K562 (cell line): ENCODE measurements around the gene TMEM38B. TPM values are rescaled to one million over a fixed set of nuclear protein-coding genes. Genes with fewer than 3 reads are reported as not detected.

Experiments used
- ATAC-seq: fragments of 200-7000 bp; cut with Tn5 transposase; 3 replicates; pipeline ENCODE4 v1.9.1; 2020; ENCODE audit warnings: moderate library complexity
- BruUV-seq: library from RNA; stranded (reverse); fragments of 400-500 nt; replicated peaks from 2 replicates; lab custom pipeline; 2021; lab: Mats Ljungman, UMichigan
- CTCF ChIA-PET: fragments of 300-600 bp; formaldehyde crosslinking; extraction: SDS; loops from one replicate; lab custom pipeline; 2021; ENCODE audit warnings: low intra/inter-chr PET ratio; lab: Yijun Ruan, JAX
- POLR2A ChIA-PET: fragments of 300-600, 350-650 bp; sonication (Branson Sonifier 250); formaldehyde crosslinking; extraction: SDS; loops from one replicate; lab custom pipeline; 2021; ENCODE audit warnings: antibody characterized with exemption, inconsistent platforms; lab: Yijun Ruan, JAX
- DNase-seq, 4 experiments: peaks; one replicate each; pipeline versions ENCODE4 v3.0.0 to v3.0.0-alpha.2; 2011 to 2018; ENCODE audit warnings: low spot score in 3 of 4, mixed read lengths in 3 of 4; ENCODE audit errors: extremely low read depth in 1 of 4
- FAIRE-seq: peaks from 2 replicates; lab custom pipeline; 2011; peaks lifted over from hg19 to GRCh38; lab: Jason Lieb, UNC
- H2AFZ ChIP-seq: 2 replicates; pipeline ENCODE4 v1.6.0; 2011; ENCODE audit warnings: low read depth, low read length, control low read depth, inconsistent platforms
- H3K27ac ChIP-seq: fragments of 200-600 bp; 3 replicates; pipeline ENCODE4 v1.8.0; 2011; ENCODE audit warnings: low read depth, mild to moderate bottlenecking, control low read depth, inconsistent platforms, low read length, moderate library complexity, mixed read lengths; ENCODE audit errors: extremely low read depth
- H3K27me3 ChIP-seq, 2 experiments: fragments of 300-600 bp in 1 of 2; 2 replicates in 1 of 2; 3 replicates in 1 of 2; pipeline versions ENCODE4 v1.6.0 to v1.8.0; 2011; ENCODE audit warnings: inconsistent platforms in 2 of 2, low read length in 2 of 2, mild to moderate bottlenecking in 1 of 2, mixed read lengths in 1 of 2, moderate library complexity in 1 of 2; ENCODE audit not compliant: control insufficient read depth in 2 of 2, insufficient read depth in 2 of 2
- H3K36me3 ChIP-seq: fragments of 300-600 bp; 3 replicates; pipeline ENCODE4 v1.8.0; 2011; ENCODE audit warnings: mild to moderate bottlenecking, low read length, inconsistent platforms; ENCODE audit not compliant: control insufficient read depth, insufficient read depth
- H3K4me1 ChIP-seq, 2 experiments: fragments of 200-600 bp in 1 of 2; replicated peaks in 1 of 2; 2 replicates in 1 of 2; 3 replicates in 1 of 2; pipeline versions ENCODE4 v1.5.1 to v1.8.0; 2011; ENCODE audit warnings: inconsistent platforms in 2 of 2, low read length in 2 of 2, mild to moderate bottlenecking in 1 of 2, mixed read lengths in 1 of 2, moderate library complexity in 1 of 2; ENCODE audit not compliant: control insufficient read depth in 2 of 2, insufficient read depth in 2 of 2
- H3K4me2 ChIP-seq: 2 replicates; pipeline ENCODE4 v1.6.1; 2011; ENCODE audit warnings: low read length, control low read depth, inconsistent platforms, mixed read lengths; ENCODE audit not compliant: insufficient read depth
- H3K4me3 ChIP-seq: fragments of 200-600 bp; sonication (generic), shearing (Covaris generic); 2 replicates; pipeline ENCODE4 v1.5.1; 2016; ENCODE audit warnings: control low read depth, inconsistent platforms
- H3K79me2 ChIP-seq: fragments of 200-600 bp; 3 replicates; pipeline ENCODE4 v1.8.0; 2011; ENCODE audit warnings: low read length, inconsistent platforms; ENCODE audit not compliant: control insufficient read depth, insufficient read depth
- H3K9ac ChIP-seq, 2 experiments: 2 replicates each; pipeline versions ENCODE4 v1.6.0 to v1.6.1; 2011; ENCODE audit warnings: low read depth in 2 of 2, low read length in 2 of 2, control low read depth in 1 of 2, inconsistent platforms in 1 of 2, mild to moderate bottlenecking in 1 of 2, mixed read lengths in 1 of 2; ENCODE audit not compliant: insufficient read depth in 1 of 2
- H3K9me1 ChIP-seq: one replicate; pipeline ENCODE4 v1.6.0; 2011; ENCODE audit warnings: inconsistent platforms, mild to moderate bottlenecking, low read length, moderate library complexity; ENCODE audit not compliant: control insufficient read depth, insufficient read depth
- H3K9me3 ChIP-seq: replicated peaks from 2 replicates; pipeline ENCODE4 v1.5.1; 2011; ENCODE audit warnings: low read depth, low read length, inconsistent platforms; ENCODE audit not compliant: control insufficient read depth, insufficient read depth
- H4K20me1 ChIP-seq: replicated peaks from 2 replicates; pipeline ENCODE4 v1.6.1; 2011; ENCODE audit warnings: low read length, inconsistent platforms, mixed read lengths; ENCODE audit not compliant: control insufficient read depth, insufficient read depth
- BRF2 ChIP-seq: IDR thresholded peaks from 3 replicates; pipeline ENCODE4 v1.6.1; 2011; ENCODE audit warnings: borderline replicate concordance, mild to moderate bottlenecking; ENCODE audit not compliant: insufficient read length, insufficient read depth
- CHAMP1 ChIP-seq: fragments of 450-650 bp; IDR thresholded peaks from 2 replicates; pipeline ENCODE4 v1.6.1; 2016; ENCODE audit warnings: mild to moderate bottlenecking
- FOXM1 ChIP-seq, 2 experiments: fragments of 450-650 bp in 1 of 2; sonication (generic) in 1 of 2; formaldehyde crosslinking in 1 of 2; IDR thresholded peaks; 2 replicates each; pipeline versions ENCODE4 v1.6.1 to v1.9.0; 2017 to 2022; ENCODE audit warnings: low read depth in 2 of 2, mild to moderate bottlenecking in 2 of 2, missing genetic modification reagents in 1 of 2, moderate library complexity in 1 of 2
- LEF1 ChIP-seq: fragments of 450-650 bp; IDR thresholded peaks from 2 replicates; pipeline ENCODE4 v1.6.1; 2016; ENCODE audit warnings: mild to moderate bottlenecking
- NRF1 ChIP-seq, 2 experiments: fragments of 450-650 bp; IDR thresholded peaks in 1 of 2; conservative IDR thresholded peaks in 1 of 2; 2 replicates each; pipeline ENCODE4 v1.6.1; 2014; ENCODE audit warnings: mild to moderate bottlenecking in 2 of 2
- RFX7 ChIP-seq: fragments of 250-450 bp; sonication (Bioruptor Pico); IDR thresholded peaks from 2 replicates; pipeline ENCODE4 v1.5.1; 2021; ENCODE audit warnings: mild to moderate bottlenecking
- RHOXF2B ChIP-seq: fragments of 250-450 bp; sonication (Bioruptor Pico); conservative IDR thresholded peaks from 2 replicates; pipeline ENCODE4 v1.5.1; 2021
- SMARCA4 ChIP-seq: fragments of 450-650 bp; IDR thresholded peaks from 2 replicates; pipeline ENCODE4 v1.6.1; 2016
- TGIF2 ChIP-seq: sonication (generic); formaldehyde crosslinking; IDR thresholded peaks from 2 replicates; pipeline ENCODE4 v1.8.1; 2022; ENCODE audit warnings: mild to moderate bottlenecking, missing genetic modification reagents, moderate library complexity
- THAP12 ChIP-seq: fragments of 250-450 bp; sonication (Bioruptor Pico); IDR thresholded peaks from 2 replicates; pipeline ENCODE4 v1.9.0; 2021; ENCODE audit warnings: mild to moderate bottlenecking, inconsistent platforms
- XRCC4 ChIP-seq: IDR thresholded peaks from one replicate; pipeline ENCODE4 v1.6.1; 2011; ENCODE audit not compliant: insufficient read depth, insufficient read length; ENCODE audit errors: extremely low read depth
- ZNF277 ChIP-seq: fragments of 250-450 bp; sonication (Bioruptor Pico); IDR thresholded peaks from 2 replicates; pipeline ENCODE4 v1.8.0; 2022; ENCODE audit warnings: inconsistent platforms, mild to moderate bottlenecking, moderate library complexity, borderline replicate concordance
- WGBS: fragments of 100-300 bp; shearing (Covaris generic); methylation state at CpG from one replicate; pipeline ENCODE4 v1.1.6; 2016; ENCODE audit warnings: low coverage, mixed read lengths; ENCODE audit not compliant: insufficient coverage; ENCODE audit errors: missing lambda C conversion rate; 5-methylcytosine and 5-hydroxymethylcytosine counted together
- in situ Hi-C: fragments of 300-500 bp; cut with MboI; formaldehyde crosslinking; loops from 4 replicates; pipeline ENCODE4 v1.15.0; 2018; ENCODE audit warnings: inconsistent platforms, mixed read lengths
- intact Hi-C: fragments of 100-400 bp; cut with micrococcal nuclease; formaldehyde crosslinking; loops from 2 replicates; pipeline ENCODE4 v1.14.2; 2022
- polyA plus RNA-seq, 8 experiments: library from polyadenylated mRNA; depleted of rRNA in 4 of 8; stranded (reverse) in 5 of 8; unstranded in 3 of 8; fragments of >200 nt; fragmentation: Nextera tagmentation in 2 of 8; fragmentation: Illumina TruSeq in 1 of 8; extraction: Ambion mirVana in 2 of 8; extraction: Trizol in 1 of 8; gene quantifications; 2 replicates each; pipeline versions ENCODE4 v1.2.1 to v1.2.3, GENCODE V29; 2011 to 2014; ENCODE audit warnings: inconsistent platforms in 1 of 8, missing spikeins in 1 of 8
- total RNA-seq, 7 experiments: library from RNA; depleted of rRNA in 6 of 7; stranded (reverse); fragments of >200 nt in 6 of 7; fragmentation: Illumina TruSeq in 2 of 7; extraction: Trizol in 2 of 7; gene quantifications; 2 replicates each; pipeline versions ENCODE4 v1.2.1 to v1.2.3, GENCODE V29; 2011 to 2021; ENCODE audit warnings: low replicate concordance in 1 of 7

TMEM38B gene
- total and polyA plus RNA-seq, 9 of the 15 experiments (the other 6 are each of a cell fraction or from before 2014, with no cell fraction given), result 26.0 to 57.5 (median 38.5) TPM

- no peak for TF ChIP-seq TGIF2 (CRISPR knock-in tag)
- TF ChIP-seq LEF1, result peak; percentile 60; the same call in 1 of the 2 replicates
- TF ChIP-seq XRCC4, result no peak
- TF ChIP-seq NRF1 (conservative IDR thresholded peaks at IDR 0.05 in 1 of 2, IDR thresholded peaks at IDR 0.05 in 1 of 2), result 0 out of 4 replicates have a peak, but pooled peaks of 1 of the 2 experiments have one; percentile 20
- TF ChIP-seq BRF2, result no peak
- peak; percentile 12; the same call in 1 of the 2 replicates for TF ChIP-seq SMARCA4
- peak; percentile 98 for TF ChIP-seq FOXM1 (IDR thresholded peaks at IDR 0.05; ENCODE audit: low read depth)
- TF ChIP-seq FOXM1 (CRISPR knock-in tag; IDR thresholded peaks at IDR 0.05; ENCODE audit: low read depth), result peak; percentile 96; the same call in 1 of the 2 replicates
- no peak for TF ChIP-seq RHOXF2B (CRISPR knock-in tag)
- no peak for TF ChIP-seq RFX7 (CRISPR knock-in tag)
These were observed 21.6 kb upstream of the TMEM38B start (continued) for GRCh38 chr9:105672711-105673234.

- no peak for DNase-seq
- Histone ChIP-seq H3K27ac (no peak overlapping the region), H3K36me3 (no peaks in the 10 kb centered on the region), H3K4me3 (no peak overlapping the region), H4K20me1 (no peaks in the 10 kb centered on the region), H3K4me1 (peaks cover 0 to 24% of the 10 kb centered on the region in 2 experiments; a peak in 4 of 5 replicates), H3K9me1 (no peaks in the 10 kb centered on the region), H3K27me3 (no peaks in the 10 kb centered on the region), H3K79me2 (no peaks in the 10 kb centered on the region), H3K9ac (no peak overlapping the region), H3K4me2 (no peak overlapping the region), H3K9me3 (no peaks in the 10 kb centered on the region), H2AFZ (no peak overlapping the region; the same call in 1 of the 2 replicates)
- intact Hi-C loops, result no loop called here
- ATAC-seq, result no peak
- FAIRE-seq, result no peak
- ChIA-PET CTCF (no interaction called here), POLR2A (no interaction called here)
- in situ Hi-C loops, result no loop called here
- WGBS, result 40% methylated on average over 3 of the region's 3 CpGs
- BruUV-seq, result no TSS peak
- TF ChIP-seq ZNF277 (CRISPR knock-in tag) (no peak), CHAMP1 (no peak), THAP12 (CRISPR knock-in tag) (no peak)
These were observed 20.4 kb upstream of the TMEM38B start for GRCh38 chr9:105673850-105674387.
